ENCODE data around the gene PIAS1.

GRCh38 chr15:68042156-68042854 is 11.8 kb upstream of the PIAS1 start:
- TF ChIP-seq POLR2AphosphoS5 (IDR thresholded peaks at IDR 0.05) (no peak), POLR2A (IDR thresholded peaks at IDR 0.05; ENCODE audit: low read depth) (no peak)
